HG03280 (cell line): ENCODE measurements around the gene FZD4.
A peak's percentile ranks its signal among the peaks of the same experiment; 100 is the strongest.
"Not testable (repeated sequence)": the region's sequence is repeated elsewhere in the genome, so short reads cannot be mapped to it uniquely, and the experiment has no call there.

Source experiments
- ATAC-seq: cut with Tn5 transposase; IDR thresholded peaks from one replicate; pipeline ENCODE4 v1.9.1; 2021; ENCODE audit warnings: mild to moderate bottlenecking, moderate library complexity; ENCODE audit not compliant: unreplicated experiment

The FZD4 gene

DNA sequence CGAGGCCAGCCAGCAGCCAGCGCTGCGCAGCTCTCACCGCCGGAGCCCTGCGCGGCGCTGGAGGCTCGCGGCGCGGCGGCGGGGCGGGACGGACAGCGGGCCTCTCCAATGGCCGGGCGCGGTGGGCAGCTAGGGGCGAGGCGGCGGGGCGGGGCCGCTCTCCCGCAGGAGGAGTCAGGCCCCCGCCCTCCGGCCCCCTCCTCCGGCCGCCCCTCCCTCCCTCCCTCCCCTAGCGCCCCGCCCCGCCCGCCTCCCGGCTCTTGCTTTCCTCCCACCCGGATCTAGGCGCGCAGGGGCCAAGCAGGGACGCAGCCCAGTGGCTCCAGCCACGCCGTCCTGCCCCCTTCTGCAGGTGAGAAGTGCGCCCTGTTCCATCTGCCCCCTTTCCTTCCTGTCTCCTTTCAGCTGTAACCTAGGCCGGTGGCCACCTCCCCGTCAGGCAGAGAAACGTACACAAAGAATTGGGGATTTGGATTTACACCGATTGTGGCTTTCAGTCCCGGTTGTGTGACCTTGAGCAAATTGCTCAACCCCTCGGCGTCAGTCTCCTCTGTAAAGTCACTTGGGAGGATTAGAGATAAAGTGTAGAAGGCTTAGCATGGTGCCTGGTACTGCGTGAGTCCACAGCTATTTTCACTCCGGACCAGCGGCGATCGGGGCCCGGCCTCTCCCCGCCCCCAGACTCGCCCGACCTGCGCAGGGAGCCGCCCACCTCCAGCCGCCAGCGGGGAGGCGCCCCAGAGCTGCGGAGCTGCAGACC, at the start of gene FZD4:
FZD4 (minus strand) TSS at position 35 of the 760 bp plus-strand sequence. CDS start 310 bp downstream, outside the sequence.
- peak; percentile 94 for ATAC-seq

DNA sequence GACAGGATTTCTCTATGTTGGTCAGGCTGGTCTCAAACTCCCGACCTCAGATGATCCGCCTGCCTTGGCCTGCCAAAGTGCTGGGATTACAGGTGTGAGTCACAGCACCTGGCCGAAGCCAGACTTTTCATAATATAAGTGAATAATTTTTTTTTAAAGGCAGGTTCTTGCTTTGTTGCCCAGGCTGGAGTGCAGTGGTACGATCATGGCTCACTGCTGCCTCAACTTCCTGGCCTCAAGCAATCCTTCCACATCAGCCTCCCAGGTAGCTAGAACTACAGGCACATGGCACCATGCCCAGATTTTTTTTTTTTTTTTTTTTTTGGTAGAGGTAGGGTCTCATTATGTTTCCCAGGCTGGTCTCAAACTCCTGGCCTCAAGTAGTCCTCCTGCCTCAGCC, 49.1 kb upstream of the FZD4 start:
- not testable (repeated sequence) for ATAC-seq

GRCh38 chr11:87002918-87003317, 47.7 kb upstream of the FZD4 start:
- no peak for ATAC-seq

GRCh38 chr11:86999859-87000753, 44.9 kb upstream of the FZD4 start:
- no peak for ATAC-seq

DNA sequence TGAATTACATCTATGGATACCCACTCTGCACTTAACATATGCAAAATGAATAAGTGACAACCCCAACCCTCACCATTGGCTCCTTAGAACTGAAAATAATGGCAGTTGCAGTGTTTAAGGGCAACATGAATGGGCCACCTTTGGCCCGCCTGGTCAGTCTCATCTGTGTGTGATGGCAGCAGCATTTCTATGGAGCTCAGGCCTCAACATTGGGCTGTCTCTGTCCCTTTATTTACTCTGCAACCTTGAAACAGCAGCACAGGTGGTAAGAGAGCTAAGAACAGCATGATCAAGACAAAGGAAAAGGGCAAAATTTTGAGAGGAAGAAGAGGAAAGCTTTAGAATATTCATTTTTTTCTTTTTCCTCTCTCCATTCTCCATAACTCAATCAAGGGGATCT, 44.2 kb upstream of the FZD4 start:
- no peak for ATAC-seq

GRCh38 chr11:86996953-86997570, 41.9 kb upstream of the FZD4 start:
- no peak for ATAC-seq

DNA sequence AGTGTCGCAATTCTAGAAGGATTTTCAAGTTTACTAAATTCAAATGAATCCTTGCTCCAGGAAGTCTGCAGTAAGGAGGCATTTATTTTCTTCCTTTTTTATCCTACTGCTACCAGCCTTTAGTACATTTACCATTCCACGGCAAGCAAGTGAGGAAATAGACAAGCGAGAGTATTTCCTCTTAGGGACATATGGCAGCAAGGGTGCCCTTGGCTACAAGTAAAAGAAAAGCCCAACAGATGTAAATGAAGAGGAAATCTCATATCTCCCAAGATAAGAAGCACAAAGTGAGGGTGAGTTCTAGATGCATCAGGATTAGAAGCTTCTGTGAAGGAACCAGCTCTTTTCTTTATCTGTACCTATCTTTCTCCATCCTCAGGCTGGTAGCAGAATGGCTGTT, 37.8 kb upstream of the FZD4 start:
- no peak for ATAC-seq

DNA sequence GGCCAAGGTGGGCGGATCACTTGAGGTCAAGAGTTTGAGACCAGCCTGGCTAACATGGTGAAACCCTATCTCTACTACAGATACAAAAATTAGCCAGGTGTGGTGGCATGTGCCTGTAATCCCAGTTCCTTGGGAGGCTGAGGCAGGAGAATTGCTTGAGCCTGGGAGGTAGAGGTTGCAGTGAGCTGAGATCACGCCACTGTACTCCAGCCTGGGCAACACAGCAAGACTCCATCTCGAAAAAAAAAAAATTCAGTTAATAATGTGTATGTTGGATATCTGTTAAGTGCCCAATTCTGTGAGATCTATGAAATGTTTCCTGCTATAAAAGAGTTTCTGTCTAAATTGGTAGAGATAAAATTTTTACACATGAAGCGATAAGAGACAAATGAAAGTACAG, 37.1 kb upstream of the FZD4 start:
- ATAC-seq: not testable (repeated sequence)

GRCh38 chr11:86991341-86991740, 36.1 kb upstream of the FZD4 start:
- ATAC-seq: no peak

- ATAC-seq: no peak
These were observed 35.3 kb upstream of the FZD4 start for GRCh38 chr11:86990515-86990914.

DNA sequence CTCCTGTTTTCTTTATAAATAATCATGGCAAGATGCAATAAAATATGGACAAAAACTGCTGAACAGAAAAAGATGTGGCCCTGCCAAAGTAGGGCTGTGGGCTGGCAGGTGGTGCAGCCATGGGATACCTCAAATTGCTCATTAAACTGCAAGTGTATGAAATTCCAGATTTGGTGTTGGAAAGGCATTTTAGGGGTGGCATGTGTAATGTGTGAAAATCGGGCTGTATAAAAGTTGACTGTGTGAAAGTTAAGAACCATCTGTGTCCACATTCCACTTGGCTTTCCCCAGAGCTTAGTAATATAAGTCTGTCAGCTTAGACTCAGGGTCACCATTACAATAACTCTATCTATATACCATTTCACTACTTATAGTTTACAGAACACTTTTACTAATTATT, 34.8 kb upstream of the FZD4 start:
- no peak for ATAC-seq

GRCh38 chr11:86988351-86988881, 33.2 kb upstream of the FZD4 start:
- ATAC-seq: no peak

- no peak for ATAC-seq
These were observed 32.5 kb upstream of the FZD4 start for GRCh38 chr11:86987679-86988078.

DNA sequence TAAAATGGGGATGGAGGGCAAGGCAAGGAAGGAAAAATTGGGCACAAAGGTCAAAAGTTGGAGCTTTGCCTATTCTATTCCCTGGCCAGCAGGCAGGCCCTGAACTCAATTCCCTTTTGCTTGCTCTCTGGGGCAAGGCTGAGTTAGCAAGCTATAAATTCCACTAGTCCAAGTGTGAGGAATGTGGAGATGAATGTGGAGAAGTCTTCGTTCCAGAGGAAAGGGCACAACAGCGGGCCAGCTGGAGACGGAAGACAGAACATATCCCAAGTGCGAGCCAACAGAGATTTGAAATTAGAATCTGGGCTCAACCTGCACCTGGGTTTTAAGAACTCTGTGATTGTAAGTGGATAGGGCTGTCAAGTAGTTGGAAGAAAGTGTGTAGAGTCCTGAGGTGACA, 29.5 kb upstream of the FZD4 start:
- no peak for ATAC-seq

DNA sequence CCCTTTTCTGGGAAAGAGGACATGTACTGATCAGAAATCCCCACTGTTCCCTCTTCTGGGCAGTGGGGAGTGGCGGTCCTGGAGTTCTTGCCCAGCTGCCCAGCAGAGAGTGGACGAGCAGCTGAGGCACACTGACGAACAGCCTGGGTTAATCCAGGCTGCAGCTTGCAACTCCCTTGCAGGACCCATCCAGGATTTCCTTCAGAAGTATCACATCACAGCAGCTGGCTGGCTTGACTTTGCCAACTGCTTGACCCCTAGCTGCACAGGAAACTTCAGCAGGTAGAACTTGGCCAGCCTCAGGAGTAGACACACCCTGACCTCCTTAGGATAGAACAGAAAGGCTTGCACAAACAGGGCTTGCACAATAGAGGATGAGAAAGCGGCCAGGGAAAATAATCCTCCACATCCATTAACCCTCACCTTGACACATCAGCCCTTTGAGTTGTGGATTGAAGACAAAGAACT, 27.9 kb upstream of the FZD4 start:
- no peak for ATAC-seq

DNA sequence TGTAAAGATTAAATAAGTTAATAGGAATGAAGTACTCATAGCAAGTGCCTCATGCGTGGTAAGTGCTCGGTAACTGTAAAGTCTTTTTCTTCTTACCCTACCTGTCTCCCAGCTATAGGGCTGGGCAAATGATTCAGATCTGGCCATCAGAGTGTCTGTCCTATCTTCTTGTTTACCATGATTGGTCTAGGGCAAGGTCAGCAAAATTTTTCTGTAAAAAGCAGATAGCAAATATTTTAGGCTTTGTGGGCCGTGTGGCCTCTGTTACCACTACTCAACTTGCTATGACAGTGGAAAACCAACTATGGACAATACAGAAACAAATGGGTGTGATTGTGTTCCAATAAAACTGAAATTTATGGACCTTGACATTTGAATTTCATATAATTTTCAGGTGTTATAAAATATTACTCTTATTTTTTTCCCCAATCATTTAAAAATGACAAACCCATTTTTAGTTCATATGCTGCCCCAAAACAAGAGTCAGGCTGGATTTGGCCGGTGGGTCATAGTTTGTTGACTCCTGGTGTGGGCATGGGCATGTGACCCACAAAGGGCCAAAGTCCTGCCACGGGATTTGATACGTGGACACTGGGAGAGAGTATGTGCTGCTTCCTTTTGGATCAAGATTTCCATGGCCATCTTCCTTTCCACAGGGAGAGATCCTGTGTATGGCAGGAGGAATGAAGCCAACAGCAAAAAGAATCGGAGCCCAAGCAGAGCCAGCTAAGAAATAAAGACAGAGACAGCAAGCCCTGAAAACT, 26.8 kb upstream of the FZD4 start:
- no peak for ATAC-seq

DNA sequence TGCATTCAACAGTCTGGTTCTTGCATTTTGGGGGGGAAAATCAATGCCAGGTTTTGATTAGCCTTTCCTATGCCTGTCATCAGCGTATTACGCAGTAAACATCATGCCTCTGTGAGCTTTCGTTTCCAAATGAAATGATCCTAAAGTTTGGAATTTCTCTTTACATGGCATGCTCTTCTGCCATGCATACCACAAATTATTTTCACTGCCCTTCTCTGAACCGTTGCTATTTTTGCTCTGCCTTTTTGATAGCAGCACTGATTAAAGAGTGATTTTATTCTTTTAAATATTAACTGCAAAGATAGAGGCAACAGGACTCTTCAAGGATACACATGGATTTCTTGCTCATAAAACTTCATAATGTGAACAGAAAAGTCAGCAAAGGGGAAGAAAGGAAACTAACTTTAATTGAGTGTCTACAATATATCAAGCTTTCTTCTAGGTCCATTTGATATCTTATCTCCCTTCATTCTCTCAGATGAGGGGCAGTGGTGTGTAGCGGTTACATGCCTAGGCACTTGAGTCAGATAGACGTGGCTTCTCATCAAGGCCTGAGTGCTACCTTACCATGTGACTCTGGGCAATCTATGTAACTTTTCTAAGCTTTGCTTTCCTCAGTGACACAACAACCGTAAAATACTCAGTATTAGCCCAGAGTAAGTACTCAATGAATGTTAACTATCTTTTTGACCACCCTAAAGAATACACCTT, 25.0 kb upstream of the FZD4 start:
- no peak for ATAC-seq

DNA sequence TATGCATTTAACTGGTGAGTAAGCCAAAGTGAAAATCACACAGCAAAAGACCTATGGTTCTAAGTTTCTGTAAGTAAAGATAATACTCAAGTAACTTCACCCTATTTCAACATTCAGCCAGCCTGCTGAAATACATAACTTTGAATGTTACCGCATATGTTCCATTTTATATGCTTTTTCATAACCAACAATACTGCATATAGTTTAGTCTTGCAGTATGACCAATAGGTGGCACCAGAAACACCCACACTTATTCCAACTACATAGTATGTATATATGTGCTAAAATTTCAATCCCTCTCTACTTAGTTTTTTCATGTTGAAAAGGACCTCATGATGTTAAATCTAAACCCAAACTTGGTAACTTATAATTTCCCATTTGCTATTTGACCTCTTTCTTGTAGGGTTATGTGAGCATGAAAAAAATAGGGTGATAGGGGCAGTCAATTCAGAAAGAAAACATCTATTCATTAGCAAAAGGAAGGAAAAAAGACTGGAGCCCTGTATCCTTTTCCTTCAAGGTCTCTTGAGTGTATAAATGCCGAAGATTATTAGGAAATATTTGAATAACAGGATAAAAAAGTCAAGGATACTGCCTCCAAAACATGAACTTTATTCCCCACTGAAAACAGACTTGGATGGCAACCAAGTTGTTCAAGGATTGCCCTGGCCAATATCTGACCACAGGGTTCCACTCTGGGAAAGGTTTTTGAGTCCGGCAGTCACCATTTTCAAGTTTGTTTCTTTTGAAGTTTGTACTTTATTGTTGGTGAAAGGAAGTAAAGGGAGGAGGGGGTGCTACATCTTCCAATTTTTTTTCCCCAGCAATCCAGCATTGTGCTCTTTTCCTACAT, 23.8 kb upstream of the FZD4 start:
- ATAC-seq: peak; percentile 73

DNA sequence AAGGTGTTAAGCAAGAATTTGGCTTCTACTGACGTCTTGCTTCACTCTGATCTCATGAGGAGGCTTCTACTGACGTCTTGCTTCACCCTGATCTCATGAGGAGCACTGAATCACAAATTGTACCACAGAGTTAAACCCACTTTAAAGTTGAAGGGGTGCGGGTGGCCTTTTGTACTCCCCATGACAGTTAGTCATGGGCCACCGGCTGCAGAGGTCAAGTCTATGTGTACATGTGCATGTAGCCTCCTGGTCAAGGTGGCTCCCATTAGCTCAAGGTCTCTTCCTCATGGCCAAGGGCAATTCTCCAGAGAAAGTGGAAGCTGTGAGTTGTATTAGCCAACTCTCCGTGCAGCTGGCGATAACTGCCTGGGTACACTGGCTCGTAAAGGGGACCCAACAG, 23.1 kb upstream of the FZD4 start:
- ATAC-seq: no peak
